SKM-1 (cell line): ENCODE measurements around the gene ZC3H13.

ENCODE experiments used
- DNase-seq: peaks from one replicate; lab custom pipeline; 2025; ENCODE audit not compliant: unreplicated experiment; lab: John Stamatoyannopoulos, UW

The ZC3H13 gene

GRCh38 chr13:46062185-46062584, 9.6 kb upstream of the ZC3H13 start:
- DNase-seq = no peak

- no peak for DNase-seq
These were observed 6.9 kb upstream of the ZC3H13 start for GRCh38 chr13:46059405-46059804.

- no peak for DNase-seq
These were observed 5.7 kb upstream of the ZC3H13 start for GRCh38 chr13:46058268-46058667.

- no peak for DNase-seq
These were observed 4.9 kb upstream of the ZC3H13 start for GRCh38 chr13:46057256-46058015.

- no peak for DNase-seq
These were observed 841 bp upstream of the ZC3H13 start for GRCh38 chr13:46053162-46054012.

GRCh38 chr13:46051968-46052318, 603 bp downstream of the ZC3H13 start:
- no peak for DNase-seq

GRCh38 chr13:46050771-46051170, 1.8 kb downstream of the ZC3H13 start:
- no peak for DNase-seq

GRCh38 chr13:46045424-46045823, 7.1 kb downstream of the ZC3H13 start:
- DNase-seq = no peak

GRCh38 chr13:46043647-46044046, 8.9 kb downstream of the ZC3H13 start:
- DNase-seq = no peak

GRCh38 chr13:46041419-46041839, 11.1 kb downstream of the ZC3H13 start:
- DNase-seq = no peak

GRCh38 chr13:46040763-46041162, 11.8 kb downstream of the ZC3H13 start:
- no peak for DNase-seq

GRCh38 chr13:46039411-46040182, 12.9 kb downstream of the ZC3H13 start:
- DNase-seq = no peak

- DNase-seq = no peak
These were observed 14.2 kb downstream of the ZC3H13 start for GRCh38 chr13:46038296-46038695.

- DNase-seq = no peak
These were observed 17.5 kb downstream of the ZC3H13 start for GRCh38 chr13:46035066-46035465.

GRCh38 chr13:46032341-46032740, 20.2 kb downstream of the ZC3H13 start:
- DNase-seq = no peak

GRCh38 chr13:46031581-46032263, 20.8 kb downstream of the ZC3H13 start:
- DNase-seq = no peak

- no peak for DNase-seq
These were observed 27.4 kb downstream of the ZC3H13 start for GRCh38 chr13:46025157-46025556.

- no peak for DNase-seq
These were observed 30.1 kb downstream of the ZC3H13 start for GRCh38 chr13:46022481-46022880.

- DNase-seq = no peak
These were observed 36.3 kb downstream of the ZC3H13 start for GRCh38 chr13:46016216-46016615.

GRCh38 chr13:46015366-46015765, 37.2 kb downstream of the ZC3H13 start:
- DNase-seq = no peak

GRCh38 chr13:46012404-46012803, 40.1 kb downstream of the ZC3H13 start:
- DNase-seq = no peak
